Dermis microvascular lymphatic vessel endothelial cell (primary cell): ENCODE results near the gene RNLS. TPM values are rescaled to one million over a fixed set of nuclear protein-coding genes. Genes with fewer than 3 reads are reported as not detected.
A peak's percentile ranks its signal among the peaks of the same experiment; 100 is the strongest.

Experiments used
- DNase-seq, 2 donors: peaks; one replicate each; pipeline versions ENCODE4 v3.0.0 to v3.0.0-alpha.2; 2010; ENCODE audit warnings: low read depth in 2 of 2
- total RNA-seq: library from RNA; depleted of rRNA; stranded (reverse); fragments of >200 nt; gene quantifications from 2 replicates; pipeline ENCODE4 v1.2.1, GENCODE V29; 2014

Gene RNLS
- 0.39 and 1.4 TPM in 2 replicates for total RNA-seq

DNA sequence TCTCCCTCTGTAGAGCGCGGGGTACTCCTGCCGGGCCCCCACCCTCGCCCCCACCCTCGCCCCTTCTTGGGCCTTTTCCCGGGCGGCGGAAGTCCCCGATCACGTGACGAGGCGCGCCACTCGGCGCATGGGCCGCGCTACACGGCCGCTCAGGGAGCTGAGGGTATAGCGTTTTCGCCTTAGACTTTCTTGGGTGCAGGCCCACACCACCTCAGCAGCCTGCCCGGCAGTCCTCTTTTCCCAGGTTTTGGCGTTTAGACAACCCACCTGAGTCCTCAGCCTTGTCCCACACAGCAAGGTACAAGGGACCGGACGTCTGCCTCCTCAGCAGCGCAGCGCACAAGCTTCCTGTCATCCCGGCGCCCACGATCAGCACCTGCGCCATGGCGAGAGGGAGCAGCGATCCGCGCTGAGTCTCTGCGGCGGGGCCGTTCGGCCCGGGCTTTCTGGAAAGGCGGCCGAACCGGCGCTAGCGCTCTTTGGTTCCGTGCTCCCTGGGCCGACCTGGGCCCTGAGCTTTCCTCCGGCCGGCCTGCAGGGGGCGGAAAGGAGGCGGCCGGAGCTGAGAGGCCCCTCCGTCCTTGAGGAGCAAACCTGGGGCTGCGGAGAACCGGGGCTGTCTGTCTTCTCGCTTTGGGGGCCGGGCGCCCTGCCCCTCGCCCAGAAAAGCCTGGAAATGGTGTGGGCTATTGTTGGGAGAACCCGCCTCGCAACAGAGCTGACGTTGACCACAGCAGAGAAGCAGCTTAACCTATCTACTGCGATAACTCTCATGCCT, at the start of gene RNLS:
TSS of gene RNLS (minus strand) at position 513 of the 778 bp plus-strand sequence.
- DNase-seq: peak in 1 of 2 donors; percentile 33

DNA sequence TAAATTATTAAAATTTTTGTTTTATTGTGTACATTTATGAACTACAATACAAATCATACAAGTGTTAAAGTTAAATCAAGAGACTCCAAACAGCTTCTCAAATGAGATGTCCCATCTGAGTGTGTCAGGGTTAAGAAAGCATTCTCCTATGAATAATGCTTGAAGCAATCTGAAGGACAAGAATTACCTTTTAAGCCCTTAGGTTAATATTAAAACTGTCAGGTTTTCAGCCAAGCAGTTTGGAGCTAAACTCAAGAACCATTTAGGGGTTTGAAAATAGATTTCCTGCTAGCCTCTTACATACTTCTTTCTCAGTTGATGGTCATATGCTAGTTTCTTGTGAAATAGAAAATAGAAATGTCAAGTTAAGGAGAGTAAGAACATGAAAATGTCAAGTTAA, 41.7 kb upstream of the RNLS start:
- DNase-seq: no peak

DNA sequence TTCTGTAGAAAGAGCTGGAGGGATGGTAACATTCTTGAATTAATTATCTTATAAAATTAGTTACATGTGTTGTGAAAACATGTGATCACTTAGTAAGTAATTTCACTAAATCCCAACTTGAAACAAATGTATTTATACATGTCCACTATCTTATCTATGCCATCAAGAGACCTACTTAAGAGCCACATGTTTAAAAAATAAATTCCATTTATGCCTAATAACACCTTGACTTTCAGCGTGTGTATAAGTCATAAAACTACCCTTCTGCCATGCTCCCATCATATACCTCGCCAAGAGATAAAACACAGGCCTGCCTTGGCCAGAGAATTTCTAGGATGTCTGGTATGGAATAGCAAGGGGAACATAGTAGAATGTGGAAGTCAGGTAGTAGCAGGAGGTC, 40.7 kb upstream of the RNLS start:
- DNase-seq: no peak

DNA sequence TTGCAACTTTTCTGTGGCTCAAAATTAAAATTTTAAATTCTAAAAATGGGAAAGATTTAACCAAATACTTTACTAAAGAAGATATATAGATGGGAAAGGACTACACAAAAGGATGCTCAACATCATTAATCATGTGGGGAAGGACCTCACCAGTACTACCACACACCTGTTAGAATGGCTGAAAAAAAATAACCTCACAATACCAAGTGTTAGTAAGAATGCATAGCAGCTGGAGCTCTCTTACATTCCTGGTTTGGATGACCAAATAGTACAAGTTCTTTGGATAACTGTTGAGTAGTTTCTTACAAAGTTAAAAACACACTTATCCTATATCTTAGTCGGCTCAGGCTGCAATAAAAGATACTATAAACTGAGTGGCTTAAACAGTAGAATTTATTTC, 37.3 kb upstream of the RNLS start:
- no peak for DNase-seq

DNA sequence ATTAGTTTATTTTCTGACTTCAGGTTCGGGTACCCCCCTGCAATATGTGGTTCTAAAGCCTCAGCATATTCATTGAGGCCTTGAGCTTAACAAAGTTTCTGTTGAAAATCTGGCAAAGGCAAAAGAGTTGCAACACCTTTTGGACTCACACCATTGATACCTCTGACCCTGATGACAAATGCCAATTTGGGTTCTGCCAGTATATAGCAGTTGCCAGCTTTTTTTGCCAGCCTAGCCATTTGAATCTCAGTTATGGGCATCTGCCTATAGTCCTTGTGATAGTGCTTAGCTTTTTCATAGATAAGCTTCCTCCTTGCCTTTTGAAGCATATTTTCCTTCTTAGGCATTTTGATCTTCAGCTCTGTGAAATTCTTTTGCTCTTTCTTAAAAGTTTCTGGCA, 35.4 kb upstream of the RNLS start:
- no peak for DNase-seq

DNA sequence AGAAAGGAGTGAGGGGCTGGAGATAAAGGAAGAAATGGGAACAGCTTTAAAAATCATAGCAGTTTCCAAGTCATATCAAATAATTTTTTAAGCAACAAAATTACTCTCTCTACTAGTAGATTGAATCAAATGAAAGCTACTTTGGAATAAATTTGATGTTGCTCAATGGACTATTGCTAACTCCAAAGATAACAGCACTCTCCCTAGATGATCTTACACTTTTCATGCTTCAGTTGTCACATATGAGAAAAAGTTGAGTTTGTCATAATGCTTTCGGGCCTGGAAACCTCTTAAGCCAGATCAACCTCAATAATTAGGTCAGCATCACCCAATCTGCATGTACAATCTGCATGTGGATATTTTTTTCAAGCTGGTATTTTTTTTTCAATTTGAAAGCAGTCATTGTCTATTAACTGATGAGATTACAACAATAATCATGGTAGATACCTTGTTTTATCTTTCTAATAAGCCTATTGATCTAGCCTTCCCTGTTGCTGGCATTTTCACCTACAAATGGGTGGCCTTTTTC, 34.7 kb upstream of the RNLS start:
- DNase-seq: no peak

DNA sequence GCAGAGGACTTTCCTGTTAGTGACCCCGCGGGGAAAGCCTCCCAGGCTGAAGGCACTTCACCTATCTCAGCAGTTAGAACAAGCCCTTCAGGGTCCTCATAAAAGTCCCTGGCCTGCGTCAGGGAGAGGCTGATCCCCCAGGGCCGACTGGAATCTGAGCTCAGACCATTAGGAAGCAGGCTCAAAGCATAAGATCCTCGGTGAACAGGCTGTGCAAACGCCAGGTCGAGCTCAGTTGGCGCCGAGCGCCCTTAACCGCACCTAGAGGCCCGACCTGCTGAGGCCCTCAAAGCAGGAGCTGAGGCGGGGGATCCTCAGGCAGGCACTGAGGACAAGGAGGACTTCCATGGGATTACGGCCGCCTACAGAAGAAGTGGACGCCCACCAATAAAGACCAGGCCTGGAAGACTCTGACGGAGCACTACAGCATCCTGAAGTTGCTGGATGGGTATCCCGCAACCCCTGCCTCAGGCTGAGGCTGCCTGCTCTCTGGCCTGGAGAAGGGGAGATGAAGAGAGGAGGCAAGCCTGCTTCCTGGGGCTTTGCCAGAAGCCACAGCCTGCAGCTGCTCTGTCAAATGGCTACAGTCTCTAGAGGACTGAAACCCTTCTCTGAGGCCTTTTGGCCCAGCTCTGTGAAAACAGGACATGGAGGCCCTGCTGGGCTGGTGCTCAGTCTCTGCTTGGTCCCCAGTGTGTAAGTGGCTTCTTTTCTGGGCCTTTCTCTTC, 33.3 kb upstream of the RNLS start:
- DNase-seq: no peak

DNA sequence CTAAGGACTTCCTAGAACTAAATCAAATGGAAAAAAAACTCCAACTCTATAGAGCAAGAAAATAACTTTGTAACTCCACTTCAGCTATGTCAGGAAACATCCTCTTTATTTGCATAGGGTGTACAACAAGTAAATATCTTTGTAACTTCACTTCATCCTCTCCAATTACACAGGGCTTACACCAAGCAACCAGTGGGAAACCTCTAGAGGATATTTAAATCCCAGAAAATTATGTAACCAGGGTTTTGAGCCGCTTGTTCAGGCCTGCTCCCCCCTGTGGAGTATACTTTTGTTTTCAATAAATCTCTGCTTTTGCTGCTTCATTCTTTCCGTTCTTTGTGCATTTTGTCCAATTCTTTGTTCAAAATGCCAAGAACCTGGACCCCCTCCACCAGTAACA, 25.7 kb upstream of the RNLS start:
- no peak for DNase-seq

DNA sequence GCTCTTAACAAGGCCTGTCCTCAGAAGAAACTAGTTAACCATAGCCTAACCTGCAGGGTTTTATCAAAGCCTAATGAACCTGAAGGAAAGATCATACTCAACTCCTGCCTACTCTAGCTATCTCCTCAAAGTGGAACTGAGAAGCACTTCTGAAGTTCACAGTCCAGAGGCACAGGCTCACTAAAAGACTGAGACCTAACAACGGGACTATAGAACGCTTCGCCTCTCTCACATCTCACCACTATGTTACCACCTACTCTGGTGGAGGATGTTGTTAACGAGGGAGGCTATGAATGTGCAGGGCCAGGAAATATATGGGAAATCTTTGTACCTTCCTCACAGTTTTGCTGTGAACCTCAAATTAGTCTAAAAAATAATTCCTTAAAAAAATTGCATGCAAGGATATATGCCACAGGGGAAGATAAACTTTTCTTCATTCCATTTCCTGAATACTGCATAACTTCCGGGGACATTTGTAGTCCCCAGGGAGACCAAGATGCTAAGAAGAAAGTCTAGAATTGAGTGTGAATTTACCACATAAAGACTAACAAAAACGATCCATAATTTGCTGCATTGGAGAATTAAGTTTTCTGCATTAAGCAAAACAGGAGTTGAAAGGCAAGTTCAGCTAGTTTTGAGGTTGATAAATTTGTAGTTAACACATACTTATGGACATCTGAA, 25.1 kb upstream of the RNLS start:
- no peak for DNase-seq

DNA sequence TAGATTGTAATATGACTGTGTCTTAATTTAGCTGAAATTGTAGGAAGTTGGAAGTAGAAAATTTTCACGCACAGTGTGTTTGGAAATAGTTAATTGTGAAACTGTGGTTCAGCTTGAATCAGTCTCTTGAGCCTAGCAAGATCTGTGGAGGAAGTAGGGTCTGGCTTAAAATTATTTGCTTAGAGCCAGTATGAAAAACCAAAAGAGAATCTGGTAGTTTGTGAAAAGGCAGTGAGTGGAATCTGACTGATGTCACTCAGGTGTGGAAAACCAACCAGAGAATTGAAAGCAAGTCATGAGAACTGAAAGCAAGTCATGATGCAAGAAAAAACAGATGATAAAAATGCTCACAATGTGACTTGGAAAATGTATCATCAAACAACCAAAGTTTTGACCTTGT, 14.9 kb upstream of the RNLS start:
- DNase-seq: no peak

DNA sequence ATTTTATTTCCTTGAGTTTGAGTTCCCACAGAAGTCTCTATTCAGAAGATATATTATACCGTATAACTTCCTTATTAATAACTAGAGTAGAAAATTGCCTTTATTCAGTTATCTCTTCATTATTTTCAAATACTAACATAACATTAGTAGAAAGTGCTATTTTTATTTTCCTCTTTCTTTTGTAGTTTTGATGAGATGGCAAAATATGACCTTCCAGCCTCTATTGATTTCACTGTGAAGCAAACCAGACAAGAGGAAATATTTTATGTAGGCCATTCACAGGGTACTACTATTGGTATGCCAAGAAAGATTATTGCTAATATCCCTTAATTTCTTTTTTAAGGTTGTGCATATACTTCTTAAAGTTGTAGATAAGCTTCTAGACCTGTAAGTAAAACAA, 11.4 kb upstream of the RNLS start:
- DNase-seq: no peak

DNA sequence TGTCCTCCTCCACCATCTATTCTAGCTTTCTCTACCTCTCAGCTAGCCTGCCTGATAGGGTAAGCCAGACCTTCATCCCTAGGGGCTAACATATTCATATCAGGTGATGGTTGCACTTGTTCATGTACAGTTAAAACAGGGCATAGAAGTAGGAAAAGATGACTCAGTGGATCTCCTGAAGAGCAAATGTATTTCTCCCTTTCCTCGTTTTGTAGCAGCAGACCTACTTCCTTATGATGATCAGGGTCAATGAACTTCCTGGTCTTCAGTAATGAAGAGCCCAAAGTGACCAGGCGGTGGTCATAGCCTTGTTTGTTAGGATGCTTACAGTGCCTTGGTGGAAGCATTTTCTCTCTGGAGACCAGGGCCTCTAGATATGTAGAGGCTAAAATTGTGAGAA, 9.8 kb upstream of the RNLS start:
- DNase-seq: no peak

DNA sequence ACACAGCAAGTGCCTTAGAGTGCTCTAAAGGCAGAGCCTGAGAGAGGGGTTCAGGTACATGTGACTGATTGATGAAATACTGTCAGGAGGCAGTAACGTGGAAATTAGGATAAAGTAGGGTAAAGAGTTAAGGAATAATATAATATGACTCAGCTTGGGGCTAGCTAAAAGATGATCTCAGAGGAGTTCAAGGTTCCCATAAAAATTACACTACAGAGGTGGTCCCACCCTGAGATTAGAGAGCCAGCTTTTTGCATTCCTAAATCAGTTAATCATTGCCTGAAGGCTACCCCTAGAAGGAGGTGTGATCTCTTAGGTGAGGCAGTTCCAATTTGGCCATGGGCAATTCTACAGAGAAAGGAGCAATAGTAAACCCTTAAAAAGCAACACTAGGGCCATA, 9.3 kb upstream of the RNLS start:
- DNase-seq: no peak

DNA sequence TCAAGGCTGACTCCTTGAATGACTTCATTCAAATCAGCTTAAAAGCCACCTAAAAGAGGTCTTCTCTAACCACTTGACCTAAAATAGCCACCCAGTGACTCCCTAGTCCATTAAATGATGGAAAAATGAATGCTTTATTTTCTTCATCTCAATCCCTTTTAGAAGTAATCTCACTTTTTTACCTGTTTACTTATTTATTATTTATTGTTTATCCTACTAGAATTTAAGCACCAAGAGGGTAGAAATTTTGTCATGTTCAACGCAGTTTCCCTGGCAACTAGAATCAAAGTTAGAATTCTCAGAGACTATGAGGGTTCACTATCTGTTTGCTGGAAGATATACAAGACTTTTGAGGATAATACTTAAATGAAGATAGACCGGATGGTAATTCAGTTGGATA, 3.3 kb upstream of the RNLS start, which contains the start of gene LIPJ:
TSS of gene LIPJ (plus strand) at position 301 of the 400 bp plus-strand sequence. CDS start 3,926 bp downstream, outside the sequence.
- no peak for DNase-seq

DNA sequence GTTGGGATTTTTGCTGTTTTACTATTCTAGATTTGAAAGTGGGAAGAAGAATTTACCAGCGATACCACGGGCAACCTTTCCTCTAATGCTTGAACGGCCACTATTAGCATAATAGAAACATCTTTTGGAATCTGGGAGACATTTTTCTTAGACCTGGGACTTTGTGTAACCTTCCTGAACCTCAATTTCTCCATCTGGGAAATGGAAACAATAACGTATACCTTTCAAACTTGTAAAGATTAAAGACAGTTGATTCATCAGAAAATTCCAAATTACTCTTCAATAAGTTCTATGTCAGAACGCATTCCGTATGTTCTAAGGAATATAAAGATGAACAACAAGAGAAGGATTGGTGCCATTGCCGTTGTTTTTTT, 453 bp upstream of the RNLS start:
- no peak for DNase-seq

DNA sequence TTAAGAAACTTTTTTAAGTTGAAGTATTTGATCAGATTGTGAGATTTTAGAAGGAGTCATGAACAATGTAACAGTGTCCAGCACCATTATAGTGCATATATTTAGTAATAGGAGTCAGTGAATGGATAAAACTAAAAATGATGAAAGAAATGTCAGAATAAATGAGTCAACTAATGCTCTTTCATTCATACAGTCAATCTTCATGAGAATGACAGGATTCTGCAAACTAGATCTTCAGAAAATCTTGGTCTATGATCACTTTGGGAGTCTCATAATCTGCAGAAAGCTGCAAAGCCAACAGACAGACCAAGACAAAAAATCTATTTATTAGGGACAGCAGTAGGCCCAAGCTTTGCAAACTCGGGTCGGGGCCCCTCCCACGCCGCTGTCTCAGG, 710 bp downstream of the RNLS start:
- no peak for DNase-seq

DNA sequence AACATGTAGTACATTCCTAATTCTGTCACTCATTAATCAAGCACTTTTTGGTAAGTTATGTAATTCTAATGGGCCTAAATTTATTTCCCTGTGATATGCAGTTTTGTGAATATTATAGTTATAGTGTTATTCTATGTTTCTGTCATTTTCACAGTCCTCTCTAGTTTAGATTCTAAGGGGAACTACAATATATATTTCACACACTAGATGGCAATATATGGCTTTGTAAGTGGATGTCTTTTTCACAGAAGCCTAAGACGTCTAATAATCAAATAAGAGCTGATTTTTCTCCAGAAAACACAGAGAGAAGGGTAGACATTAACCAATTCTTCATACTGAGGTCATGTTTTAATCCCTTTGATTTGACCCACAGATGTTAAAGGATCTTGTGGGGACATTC, 18.0 kb downstream of the RNLS start:
- peak in 1 of 2 donors; percentile 32 for DNase-seq

DNA sequence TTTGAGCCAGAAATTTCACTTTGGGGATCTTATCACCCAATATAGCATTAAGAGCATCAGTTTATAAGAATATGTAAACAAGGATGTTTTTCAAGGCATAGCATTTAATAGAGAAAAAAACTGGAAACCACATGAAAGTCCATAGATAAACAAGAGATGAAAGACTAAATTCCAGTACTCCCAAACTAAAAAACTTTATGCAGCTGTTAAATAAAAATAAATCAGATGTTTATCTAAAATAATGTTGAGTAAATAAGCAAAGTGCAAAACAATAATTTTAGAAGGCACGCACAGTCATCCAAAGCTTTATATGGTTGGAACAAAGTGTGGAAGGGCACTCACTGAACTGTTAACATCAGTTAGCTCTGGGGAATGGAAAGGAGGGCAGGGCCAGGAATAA, 21.0 kb downstream of the RNLS start:
- no peak for DNase-seq

DNA sequence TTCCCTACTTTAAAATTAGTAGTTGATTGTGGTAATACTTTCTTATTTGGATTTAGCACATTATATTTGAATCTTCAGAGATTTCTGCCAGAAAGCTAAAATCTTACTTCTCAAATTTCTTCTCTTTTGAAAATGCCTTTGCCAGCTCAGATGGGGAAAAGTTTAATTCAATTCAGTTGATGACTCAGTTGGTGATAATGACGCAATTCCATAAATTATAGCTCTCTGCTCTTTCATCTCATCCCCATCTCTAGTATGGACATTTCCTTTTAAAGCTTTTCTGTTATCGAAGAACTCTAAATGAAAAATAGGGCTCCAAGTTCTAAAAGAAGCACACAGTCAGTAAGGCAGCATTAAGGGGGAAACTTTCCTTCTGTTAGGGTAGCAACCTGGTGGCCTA, 25.5 kb downstream of the RNLS start:
- no peak for DNase-seq

DNA sequence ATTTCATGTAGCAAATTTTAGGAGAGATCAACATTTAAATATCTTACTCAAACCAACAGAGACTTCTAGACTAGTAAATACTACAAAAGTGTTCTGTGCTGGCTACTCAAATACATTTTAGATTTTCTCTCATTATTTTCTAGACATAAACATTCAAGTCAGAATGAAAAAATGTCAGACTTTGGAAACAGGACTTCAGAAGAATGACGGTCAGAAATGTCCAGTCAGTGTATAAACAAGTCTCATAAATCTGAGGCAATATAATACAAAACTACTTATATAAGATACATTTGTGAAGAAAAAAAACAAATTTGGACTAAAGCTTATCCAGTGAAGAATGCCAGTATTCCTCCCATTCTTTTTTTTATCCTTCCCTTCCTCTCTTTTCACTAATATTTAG, 25.9 kb downstream of the RNLS start:
- DNase-seq: no peak

DNA sequence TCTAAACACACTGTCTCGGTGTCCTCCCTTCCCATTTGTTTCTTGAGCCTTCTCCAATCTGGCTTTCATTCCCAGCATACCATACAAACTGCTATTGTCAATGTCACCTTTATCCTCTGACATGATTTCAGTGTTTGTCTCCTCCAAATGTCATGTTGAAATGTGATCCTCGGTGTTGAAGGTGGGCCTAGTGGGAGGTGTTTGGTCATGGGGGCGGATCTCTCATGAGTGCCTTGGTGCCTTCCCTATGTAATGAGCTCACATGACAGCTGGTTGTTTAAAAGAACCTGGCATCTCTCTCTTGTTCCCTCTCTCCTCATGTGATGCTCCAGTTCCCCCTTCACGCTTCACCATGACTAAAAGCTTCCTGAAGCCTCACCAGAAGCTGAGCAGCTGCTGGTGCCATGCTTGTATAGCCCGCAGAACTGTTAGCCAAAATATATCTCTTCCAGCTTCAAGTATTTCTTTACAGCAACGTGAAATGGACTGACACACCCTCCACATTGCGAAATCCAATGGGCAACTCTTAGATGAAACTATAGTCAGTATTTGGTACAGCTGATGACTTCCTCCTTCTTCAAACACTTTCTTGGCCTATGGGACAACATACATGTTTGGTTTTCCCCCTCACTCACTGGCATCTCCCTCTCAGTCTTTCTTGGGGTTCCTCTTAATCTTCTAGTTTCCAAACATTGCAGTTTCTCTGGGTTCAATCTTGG, 27.8 kb downstream of the RNLS start:
- no peak for DNase-seq
